Upper lobe of left lung (tissue), 6 donors: ENCODE data around the gene LRRC46. TPM values are rescaled to one million over a fixed set of nuclear protein-coding genes. Genes with fewer than 3 reads are reported as not detected.

Experiments used
- ATAC-seq, 2 donors: fragments of 200-7000 bp; cut with Tn5 transposase; one replicate each; pipeline ENCODE4 v1.9.1; 2022; ENCODE audit warnings: mild to moderate bottlenecking in 2 of 2, moderate library complexity in 2 of 2; ENCODE audit not compliant: low FRiP score in 2 of 2
- DNase-seq, 2 donors: peaks; one replicate each; pipeline ENCODE4 v3.0.0-alpha.2; 2019 to 2020
- H3K27ac ChIP-seq, 4 donors: fragments of 200-600 bp; sonication (generic); one replicate each; pipeline ENCODE4 v1.5.1; 2016 to 2019
- H3K27me3 ChIP-seq, 4 donors: fragments of 200-600 bp; sonication (generic); one replicate each; pipeline ENCODE4 v1.5.1; 2017 to 2019
- H3K36me3 ChIP-seq, 4 donors: fragments of 200-600 bp; sonication (generic); one replicate each; pipeline ENCODE4 v1.5.1; 2016 to 2019
- H3K4me1 ChIP-seq, 4 donors: fragments of 200-600 bp; sonication (generic); one replicate each; pipeline ENCODE4 v1.5.1; 2018 to 2019
- H3K4me3 ChIP-seq, 4 donors: fragments of 200-600 bp; sonication (generic); one replicate each; pipeline ENCODE4 v1.5.1; 2017 to 2019; ENCODE audit warnings: mild to moderate bottlenecking in 2 of 4, moderate library complexity in 1 of 4
- H3K9me3 ChIP-seq, 4 donors: fragments of 200-600 bp; sonication (generic); one replicate each; pipeline ENCODE4 v1.5.1; 2018 to 2019
- EP300 ChIP-seq, 4 donors: sonication (generic); formaldehyde crosslinking; IDR thresholded peaks; one replicate each; pipeline ENCODE4 v1.5.1; 2017; ENCODE audit warnings: antibody characterized with exemption in 4 of 4, control low read depth in 2 of 4
- POLR2A ChIP-seq, 4 donors: fragments of 450-650 bp; IDR thresholded peaks; one replicate each; pipeline ENCODE4 v1.5.1; 2016 to 2017; ENCODE audit warnings: antibody characterized with exemption in 4 of 4, mild to moderate bottlenecking in 2 of 4
- POLR2AphosphoS5 ChIP-seq, 2 donors: sonication (generic); formaldehyde crosslinking; IDR thresholded peaks; one replicate each; pipeline ENCODE4 v1.5.1; 2017; ENCODE audit warnings: antibody characterized with exemption in 2 of 2
- WGBS, 2 donors: methylation state at CpG; one replicate each; pipeline ENCODE4 v1.1.5; 2017 to 2018; 5-methylcytosine and 5-hydroxymethylcytosine counted together
- total RNA-seq, 6 donors: library from RNA; depleted of rRNA in 4 of 6; stranded (reverse); fragments of >200 nt in 4 of 6; gene quantifications; one replicate each; pipeline versions ENCODE4 v1.1.0 to v1.2.1, GENCODE V29; 2016 to 2021
- TF ChIP-seq, protein P1 (sequence below), 6 experiments: fragments of 450-650 bp in 4 of 6; fragments of 200-600 bp in 2 of 6; sonication (generic) in 2 of 6; IDR thresholded peaks; one replicate each; pipeline ENCODE4 v1.5.1; 2016 to 2019; ENCODE audit warnings: antibody characterized with exemption in 6 of 6
- donor health status: DM: no; HTN: no; CAD: no; lungs with moderate emphysema.
- donor health status: DM: no; HTN: yes; CAD: no; lungs with severe emphysema.

The LRRC46 gene
- total RNA-seq, 6 donors from 2014 or later, result 0.49 to 23.5 (median 9.1) TPM

GRCh38 chr17:47879028-47879585, 47.6 kb downstream of the LRRC46 start:
- no peaks in the 10 kb centered on the region for H3K36me3 ChIP-seq
- TF ChIP-seq, protein P1, sequence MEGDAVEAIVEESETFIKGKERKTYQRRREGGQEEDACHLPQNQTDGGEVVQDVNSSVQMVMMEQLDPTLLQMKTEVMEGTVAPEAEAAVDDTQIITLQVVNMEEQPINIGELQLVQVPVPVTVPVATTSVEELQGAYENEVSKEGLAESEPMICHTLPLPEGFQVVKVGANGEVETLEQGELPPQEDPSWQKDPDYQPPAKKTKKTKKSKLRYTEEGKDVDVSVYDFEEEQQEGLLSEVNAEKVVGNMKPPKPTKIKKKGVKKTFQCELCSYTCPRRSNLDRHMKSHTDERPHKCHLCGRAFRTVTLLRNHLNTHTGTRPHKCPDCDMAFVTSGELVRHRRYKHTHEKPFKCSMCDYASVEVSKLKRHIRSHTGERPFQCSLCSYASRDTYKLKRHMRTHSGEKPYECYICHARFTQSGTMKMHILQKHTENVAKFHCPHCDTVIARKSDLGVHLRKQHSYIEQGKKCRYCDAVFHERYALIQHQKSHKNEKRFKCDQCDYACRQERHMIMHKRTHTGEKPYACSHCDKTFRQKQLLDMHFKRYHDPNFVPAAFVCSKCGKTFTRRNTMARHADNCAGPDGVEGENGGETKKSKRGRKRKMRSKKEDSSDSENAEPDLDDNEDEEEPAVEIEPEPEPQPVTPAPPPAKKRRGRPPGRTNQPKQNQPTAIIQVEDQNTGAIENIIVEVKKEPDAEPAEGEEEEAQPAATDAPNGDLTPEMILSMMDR (IDR thresholded peaks at IDR 0.05), result no peak
- TF ChIP-seq EP300 (IDR thresholded peaks at IDR 0.05) (no peak), POLR2AphosphoS5 (IDR thresholded peaks at IDR 0.05) (no peak), POLR2A (IDR thresholded peaks at IDR 0.05) (no peak)
- H3K27me3 ChIP-seq, result no peaks in the 10 kb centered on the region
- DNase-seq (no peak), ATAC-seq (no peak)
- no peak overlapping the region for H3K4me3 ChIP-seq
- peak overlapping the region in 2 of 4 donors; percentile 38 to 48 for H3K27ac ChIP-seq
- 59 to 62% methylated on average over 2 of the region's 2 CpGs for WGBS, 2 donors
- H3K4me1 ChIP-seq, result peaks cover 15 to 38% (median 33%) of the 10 kb centered on the region in 4 donors
- H3K9me3 ChIP-seq, result no peaks in the 10 kb centered on the region

GRCh38 chr17:47879776-47880454, 48.4 kb downstream of the LRRC46 start:
- H3K9me3 ChIP-seq, result no peaks in the 10 kb centered on the region
- no peak for DNase-seq
- TF ChIP-seq, protein P1 (IDR thresholded peaks at IDR 0.05), result no peak
- TF ChIP-seq POLR2A (IDR thresholded peaks at IDR 0.05) (no peak), EP300 (IDR thresholded peaks at IDR 0.05) (no peak), POLR2AphosphoS5 (IDR thresholded peaks at IDR 0.05) (no peak)
- no peak overlapping the region for H3K4me3 ChIP-seq
- peaks cover 22 to 47% (median 38%) of the 10 kb centered on the region in 4 donors for H3K4me1 ChIP-seq
- H3K27me3 ChIP-seq, result no peaks in the 10 kb centered on the region
- WGBS, 2 donors, result 86 to 87% methylated on average over 7 to 8 of the region's 8 CpGs
- ATAC-seq, result no peak
- no peak overlapping the region for H3K27ac ChIP-seq
- H3K36me3 ChIP-seq, result no peaks in the 10 kb centered on the region

GRCh38 chr17:47882247-47882646, 50.8 kb downstream of the LRRC46 start:
- peak overlapping the region in 3 of 4 donors; percentile 1 to 24 (median 9) for H3K4me3 ChIP-seq
- ATAC-seq (peak in 1 of 2 donors; percentile 54), DNase-seq (peak in 1 of 2 donors; percentile 44)
- H3K36me3 ChIP-seq, result no peaks in the 10 kb centered on the region
- H3K27me3 ChIP-seq, result no peaks in the 10 kb centered on the region
- H3K9me3 ChIP-seq, result no peaks in the 10 kb centered on the region
- TF ChIP-seq POLR2A (IDR thresholded peaks at IDR 0.05), result no peak
- no peak for TF ChIP-seq EP300 (IDR thresholded peaks at IDR 0.05)
- no peak for TF ChIP-seq POLR2AphosphoS5 (IDR thresholded peaks at IDR 0.05)
- TF ChIP-seq, protein P1 (IDR thresholded peaks at IDR 0.05), result no peak
- H3K4me1 ChIP-seq, result peaks cover 25 to 57% (median 43%) of the 10 kb centered on the region in 4 donors
- H3K27ac ChIP-seq, result peak overlapping the region; percentile 45 to 86 (median 72)
- 14 to 26% methylated on average over 5 to 7 of the region's 7 CpGs for WGBS, 2 donors

- no peaks in the 10 kb centered on the region for H3K36me3 ChIP-seq
- no peak for DNase-seq
- TF ChIP-seq, protein P1 (IDR thresholded peaks at IDR 0.05), result no peak
- TF ChIP-seq EP300 (IDR thresholded peaks at IDR 0.05), result peak in 2 of 4 donors; percentile 68 to 97
- peak in 1 of 2 donors; percentile 78 for TF ChIP-seq POLR2AphosphoS5 (IDR thresholded peaks at IDR 0.05)
- H3K4me1 ChIP-seq, result peaks cover 25 to 50% (median 37%) of the 10 kb centered on the region in 4 donors
- WGBS, 2 donors, result 75 to 83% methylated on average over 8 to 9 of the region's 9 CpGs
- H3K27ac ChIP-seq, result peak overlapping the region; percentile 55 to 86 (median 72)
- no peaks in the 10 kb centered on the region for H3K9me3 ChIP-seq
- H3K4me3 ChIP-seq, result peak overlapping the region in 3 of 4 donors; percentile 1 to 24 (median 9)
- H3K27me3 ChIP-seq, result no peaks in the 10 kb centered on the region
- ATAC-seq, result no peak
These were observed 51.5 kb downstream of the LRRC46 start for GRCh38 chr17:47882695-47883588.
